LoVo (cell line): Measurements from ENCODE around the gene PHF13.
"Not testable (repeated sequence)": the region's sequence is repeated elsewhere in the genome, so short reads cannot be mapped to it uniquely, and the experiment has no call there.

ENCODE experiments used
- DNase-seq: peaks from one replicate; pipeline ENCODE4 v3.0.0-alpha.2; 2016; ENCODE audit warnings: low spot score

Gene PHF13

DNA sequence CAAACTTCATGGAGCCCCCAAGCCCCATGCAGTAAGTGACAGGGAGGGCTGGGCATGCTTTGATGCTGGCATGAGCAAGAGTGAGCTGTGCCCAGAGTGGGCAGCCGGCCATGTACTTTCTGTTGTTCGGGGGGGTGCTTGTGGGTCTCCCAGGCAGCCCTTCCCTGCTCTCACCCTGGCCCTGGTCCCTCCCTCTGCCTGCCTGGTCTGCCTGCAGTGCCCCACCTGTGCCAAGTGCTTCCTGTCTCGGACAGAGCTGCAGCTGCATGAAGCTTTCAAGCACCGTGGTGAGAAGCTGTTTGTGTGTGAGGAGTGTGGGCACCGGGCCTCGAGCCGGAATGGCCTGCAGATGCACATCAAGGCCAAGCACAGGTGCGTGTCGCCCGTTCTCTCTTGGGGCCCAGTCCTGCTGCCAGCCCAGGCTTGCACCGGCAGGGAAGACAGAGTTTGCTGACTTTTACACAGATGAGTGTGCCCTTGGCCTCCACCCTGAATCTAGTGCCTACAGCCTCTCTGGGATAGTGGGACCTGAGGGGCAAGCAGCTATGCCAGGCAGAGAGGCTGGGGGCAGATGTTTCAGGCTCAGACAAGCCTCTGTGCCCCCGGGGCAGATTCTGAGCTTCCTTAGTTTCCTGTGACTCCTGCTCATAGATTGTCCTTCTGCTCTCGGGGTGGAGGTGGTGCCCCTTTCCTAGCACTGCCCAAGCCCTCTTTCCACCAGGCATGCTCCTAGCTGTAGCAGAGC, 26.1 kb upstream of the PHF13 start:
- DNase-seq: no peak

- no peak for DNase-seq
Measured at GRCh38 chr1:6588128-6588892, 25.2 kb upstream of the PHF13 start.

- DNase-seq: no peak
Measured at GRCh38 chr1:6588893-6589520, 24.5 kb upstream of the PHF13 start.

- no peak for DNase-seq
Measured at GRCh38 chr1:6590046-6590445, 23.5 kb upstream of the PHF13 start.

DNA sequence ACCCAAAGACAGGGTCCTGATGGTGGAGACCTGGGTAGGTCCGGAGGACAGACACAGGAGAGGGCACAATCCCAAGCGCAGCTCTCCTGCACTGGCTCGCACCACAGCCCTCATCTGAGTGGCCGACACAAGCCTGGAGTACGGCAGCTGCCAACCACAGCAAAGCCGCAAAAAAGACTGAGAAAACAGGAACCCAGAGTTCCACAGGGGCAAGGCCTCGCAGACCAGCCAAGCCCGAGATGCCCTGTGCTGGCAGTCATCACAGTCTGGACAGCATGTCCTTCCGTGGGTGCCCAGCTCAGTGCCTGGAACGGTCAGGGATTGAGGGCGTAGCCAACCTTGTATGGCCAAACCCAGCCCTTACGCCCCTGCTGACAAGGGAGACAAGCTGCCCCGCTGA, 22.3 kb upstream of the PHF13 start:
- DNase-seq: no peak

- DNase-seq: no peak
Measured at GRCh38 chr1:6591644-6592043, 21.9 kb upstream of the PHF13 start.

GRCh38 chr1:6592441-6592840, 21.1 kb upstream of the PHF13 start:
- no peak for DNase-seq

DNA sequence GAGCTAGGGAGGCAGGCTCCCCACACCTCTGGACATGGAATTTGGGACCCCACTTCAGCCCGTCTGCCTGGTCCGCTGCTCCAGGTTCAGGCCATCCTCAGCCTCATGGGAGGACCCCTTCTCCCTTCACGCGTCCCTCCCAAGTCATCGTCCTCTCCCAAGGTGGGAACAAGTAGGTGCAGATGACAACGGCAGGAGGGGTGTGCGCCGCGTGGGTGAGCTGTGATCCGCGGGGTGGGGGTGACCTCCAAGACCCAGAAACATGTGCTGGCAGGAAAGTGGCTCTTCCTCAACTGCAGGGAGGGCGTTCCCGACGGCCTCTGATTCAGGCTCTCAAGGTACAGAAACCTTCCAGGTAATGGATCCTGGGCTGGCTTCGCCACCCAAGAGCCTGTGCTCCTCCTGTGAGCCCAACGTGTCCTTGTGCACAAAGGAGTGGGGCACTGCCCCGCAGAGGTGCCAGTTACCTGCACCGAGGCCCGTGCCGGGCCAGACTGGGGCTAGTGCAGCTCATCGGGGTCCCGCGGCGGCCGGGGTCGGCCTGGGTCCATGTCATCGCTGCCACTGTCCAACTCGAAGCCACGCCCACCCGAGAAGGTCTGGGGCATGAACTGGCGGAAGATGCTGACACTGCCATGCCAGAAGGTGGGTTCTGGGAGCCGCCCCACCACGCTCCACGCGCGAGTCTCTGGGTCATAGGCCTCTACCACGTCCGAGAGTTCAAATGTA, 20.5 kb upstream of the PHF13 start:
- DNase-seq: no peak

- DNase-seq: no peak
Measured at GRCh38 chr1:6593810-6594209, 19.7 kb upstream of the PHF13 start.

- DNase-seq: no peak
Measured at GRCh38 chr1:6594977-6595740, 18.4 kb upstream of the PHF13 start.

DNA sequence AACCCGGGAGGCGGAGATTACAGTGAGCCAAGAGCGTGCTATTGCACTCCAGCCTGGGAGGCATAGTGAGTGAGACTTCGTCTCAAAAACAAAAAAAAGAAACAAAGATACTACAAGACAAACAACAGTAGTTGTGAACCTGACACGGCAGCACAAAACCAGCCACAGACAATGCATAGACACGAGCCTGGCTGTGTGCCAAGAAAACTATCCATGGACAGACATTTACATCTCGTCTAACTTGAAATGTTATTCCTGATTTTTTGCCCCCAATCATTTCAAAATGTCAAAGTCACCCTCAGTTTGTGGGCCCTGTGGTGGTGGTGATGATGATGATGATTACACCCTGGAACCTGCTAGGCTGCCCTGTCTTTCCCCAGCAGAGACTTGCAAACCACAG, 17.2 kb upstream of the PHF13 start:
- DNase-seq: no peak

DNA sequence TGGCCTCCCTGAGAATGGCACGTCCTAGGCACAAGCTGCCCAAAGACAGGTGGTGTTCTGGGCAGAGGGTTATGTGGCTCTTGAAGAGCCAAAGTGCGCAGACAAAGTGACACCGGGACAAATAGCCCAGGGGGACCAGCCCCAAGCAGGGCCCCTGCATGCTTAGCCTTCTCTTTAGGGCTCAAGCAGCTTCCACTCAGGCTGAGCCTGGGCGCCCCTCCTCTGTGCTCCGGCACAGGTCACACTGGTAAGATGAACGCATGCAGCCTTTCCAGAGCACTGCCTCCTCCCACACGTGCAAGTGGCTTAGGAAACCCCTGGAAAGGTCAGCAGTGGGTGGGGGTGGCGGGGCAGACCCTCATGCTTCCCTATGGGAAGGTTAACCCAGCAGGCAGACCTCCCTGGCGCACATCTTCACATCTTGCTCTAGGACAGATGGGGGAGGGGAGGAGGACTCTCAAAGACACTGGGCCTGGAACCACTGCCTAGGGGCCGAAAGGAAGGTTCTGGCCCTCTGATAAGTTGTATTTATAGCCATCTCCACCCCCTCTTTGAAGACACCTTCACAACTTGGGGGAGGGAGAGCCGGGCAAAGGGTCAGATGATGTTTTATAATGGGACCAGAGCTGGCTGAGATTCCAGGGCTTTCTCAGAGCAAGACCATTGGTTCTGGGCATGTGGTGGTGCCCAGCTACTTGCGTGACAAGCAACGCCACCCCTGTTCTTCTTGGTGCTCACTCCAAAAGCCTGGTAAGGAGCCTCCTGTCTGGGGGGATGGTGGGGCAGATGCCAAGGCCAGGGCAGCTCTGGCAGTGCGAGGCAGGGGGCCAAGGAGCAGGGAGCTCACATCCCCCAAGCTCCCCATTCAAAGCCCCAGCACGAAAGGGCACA, 16.4 kb upstream of the PHF13 start:
- no peak for DNase-seq

DNA sequence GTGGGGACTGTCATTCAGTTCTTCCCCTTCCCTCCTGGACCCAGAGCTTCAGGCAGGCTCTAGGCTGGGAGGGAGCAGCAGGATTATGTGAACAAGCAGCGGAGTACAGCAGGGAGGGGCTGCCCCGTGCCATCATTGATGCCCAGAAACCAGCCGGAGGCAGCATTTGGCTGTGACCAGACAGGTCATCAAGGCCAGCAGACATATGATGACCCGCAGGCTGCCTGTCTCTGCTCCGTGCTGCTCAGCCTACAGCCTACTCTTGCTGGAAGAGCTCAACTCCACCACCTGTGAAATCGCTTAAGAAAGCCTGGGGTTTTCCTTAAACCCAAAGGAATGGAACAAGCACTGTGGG, 15.8 kb upstream of the PHF13 start:
- DNase-seq: no peak

DNA sequence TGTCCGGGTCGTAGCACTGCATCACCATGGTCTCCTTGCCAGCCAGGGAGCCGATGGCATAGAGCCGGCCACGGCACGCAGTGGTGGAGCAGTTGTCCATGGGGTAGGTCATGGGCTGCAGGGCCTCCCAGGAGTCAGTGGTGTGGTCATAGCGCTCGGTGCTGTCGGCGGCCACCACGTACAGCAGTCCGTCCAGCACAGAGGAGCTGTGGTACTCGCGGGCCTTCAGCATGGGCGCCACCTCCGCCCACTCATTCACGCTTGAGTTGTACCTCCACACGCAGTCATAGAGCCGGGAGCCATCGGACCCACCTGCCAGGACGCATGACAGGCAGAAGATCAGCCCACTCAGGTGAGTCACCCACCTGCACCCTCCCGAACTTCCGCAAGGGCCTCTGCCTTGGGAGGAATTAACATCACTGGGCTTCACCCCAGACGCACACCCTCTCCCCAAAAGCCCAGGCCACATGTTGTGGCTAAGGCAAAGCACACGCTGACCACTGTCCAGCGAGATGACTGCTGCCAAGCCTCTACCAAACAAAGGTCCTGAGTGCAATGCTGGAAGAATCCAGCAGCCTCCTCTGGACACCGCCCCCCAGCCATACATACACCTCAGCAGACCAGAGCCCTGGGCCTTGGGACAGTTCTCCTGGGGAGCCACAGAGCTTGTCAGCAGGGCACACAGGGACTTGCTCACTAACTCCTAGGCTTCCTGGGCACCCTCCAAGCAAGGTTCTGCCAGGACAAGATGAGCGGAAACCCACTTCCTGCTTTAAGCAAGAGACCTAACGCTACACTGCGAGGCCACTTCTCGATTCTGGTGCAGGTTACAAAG, 14.2 kb upstream of the PHF13 start:
- no peak for DNase-seq

GRCh38 chr1:6599991-6600390, 13.5 kb upstream of the PHF13 start:
- not testable (repeated sequence) for DNase-seq

DNA sequence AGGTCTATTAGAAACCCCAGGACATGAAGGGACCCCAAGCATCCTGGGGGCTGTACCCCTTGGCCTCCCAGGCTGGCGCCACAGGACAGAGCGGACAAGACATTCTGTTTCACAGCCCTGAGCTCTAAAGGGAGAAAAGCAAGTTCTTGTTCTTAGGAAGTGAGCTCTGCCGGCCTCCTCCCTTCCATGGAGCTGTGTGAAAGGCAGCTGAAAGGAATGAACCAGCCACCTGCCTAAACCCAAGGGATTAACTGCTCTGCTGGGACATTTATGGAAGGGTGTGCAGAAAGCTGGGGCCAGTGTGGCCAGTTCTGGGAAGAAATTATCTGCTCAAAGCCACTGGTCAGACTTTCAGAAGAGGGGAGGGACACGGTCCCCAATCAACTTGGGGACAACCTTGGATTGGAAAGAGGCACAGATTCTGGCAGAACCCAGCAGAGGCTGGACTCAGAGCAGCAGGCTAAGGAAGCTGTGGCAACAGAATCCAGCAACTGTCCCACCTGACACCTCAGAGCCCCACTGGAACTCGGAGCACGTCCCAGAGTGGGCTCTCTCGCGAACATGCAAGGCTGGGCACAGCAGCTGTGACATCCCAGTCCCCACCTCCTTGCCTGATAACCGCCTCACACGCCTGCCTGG, 13.0 kb upstream of the PHF13 start:
- no peak for DNase-seq

GRCh38 chr1:6601049-6601922, 12.2 kb upstream of the PHF13 start:
- peak; percentile 91 for DNase-seq

- DNase-seq: peak; percentile 29
Measured at GRCh38 chr1:6601923-6602668, 11.4 kb upstream of the PHF13 start.
